ENCODE measurements around the gene OGFR. TPM values are rescaled to one million over a fixed set of nuclear protein-coding genes. Genes with fewer than 3 reads are reported as not detected.
"Not testable (repeated sequence)": the region's sequence is repeated elsewhere in the genome, so short reads cannot be mapped to it uniquely, and the experiment has no call there.

OGFR gene
- total RNA-seq, 1 donor from 2014 or later, result 79.2 TPM

DNA sequence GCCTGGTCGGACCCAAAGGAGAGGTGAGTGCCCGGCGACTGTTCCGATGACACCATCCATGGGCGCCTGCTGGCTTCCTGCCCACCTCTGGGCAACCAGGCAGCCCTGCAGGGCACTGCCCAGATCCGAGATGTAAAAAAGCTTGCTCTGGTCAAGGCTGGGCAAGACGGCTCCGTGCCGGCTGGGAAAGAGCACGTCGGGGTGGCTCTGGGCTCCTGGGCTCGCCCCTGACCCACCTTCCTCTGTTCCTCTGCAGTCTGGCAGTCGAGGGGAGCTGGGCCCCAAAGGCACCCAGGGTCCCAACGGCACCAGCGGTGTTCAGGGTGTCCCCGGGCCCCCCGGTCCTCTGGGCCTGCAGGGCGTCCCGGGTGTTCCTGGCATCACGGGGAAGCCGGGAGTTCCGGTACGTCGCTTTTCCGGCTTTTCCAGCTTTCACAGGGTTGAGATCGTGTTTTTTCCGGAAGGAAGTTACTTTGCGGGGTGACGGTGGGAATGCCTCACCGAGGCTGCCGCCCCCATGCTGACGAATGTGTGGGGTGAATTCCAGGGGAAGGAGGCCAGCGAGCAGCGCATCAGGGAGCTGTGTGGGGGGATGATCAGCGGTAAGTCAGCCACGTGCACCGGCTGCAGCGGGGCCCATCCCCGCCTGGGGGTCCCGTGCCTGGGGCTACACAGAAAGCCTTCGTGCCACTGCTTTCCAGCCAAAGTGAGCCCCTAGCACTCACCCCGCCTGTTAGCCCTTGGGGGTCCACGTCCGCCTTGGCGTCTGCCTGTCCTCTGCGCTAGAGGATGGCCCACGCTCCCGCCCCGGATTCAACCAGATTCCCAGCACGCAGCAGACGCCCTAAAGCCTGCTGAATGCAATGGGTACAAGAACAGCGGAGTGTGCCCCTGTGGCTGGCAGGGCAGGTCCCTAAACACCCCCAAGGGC, 31.6 kb downstream of the OGFR start:
- intact Hi-C loops (cut with micrococcal nuclease), result no loop called here

DNA sequence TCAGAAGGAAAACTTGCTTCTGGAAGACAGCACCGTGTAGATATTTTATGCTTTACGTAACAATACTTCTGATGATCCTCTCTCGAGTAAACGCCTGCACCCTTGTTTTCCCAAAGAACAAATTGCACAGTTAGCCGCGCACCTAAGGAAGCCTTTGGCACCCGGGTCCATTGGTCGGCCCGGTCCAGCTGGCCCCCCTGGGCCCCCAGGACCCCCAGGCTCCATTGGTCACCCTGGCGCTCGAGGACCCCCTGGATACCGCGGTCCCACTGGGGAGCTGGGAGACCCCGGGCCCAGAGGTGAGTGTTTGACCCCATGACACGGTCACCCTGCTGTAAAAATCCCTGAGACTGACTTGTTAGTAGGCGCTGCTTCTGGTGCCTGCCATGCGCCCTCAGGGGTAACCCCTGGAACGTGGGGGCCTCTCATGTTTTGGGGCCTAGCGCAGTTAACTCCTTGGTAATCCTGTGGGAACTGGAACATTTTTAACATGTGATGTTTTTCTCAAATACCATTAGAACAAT, 32.4 kb downstream of the OGFR start:
- intact Hi-C loops (cut with micrococcal nuclease), result no loop called here

DNA sequence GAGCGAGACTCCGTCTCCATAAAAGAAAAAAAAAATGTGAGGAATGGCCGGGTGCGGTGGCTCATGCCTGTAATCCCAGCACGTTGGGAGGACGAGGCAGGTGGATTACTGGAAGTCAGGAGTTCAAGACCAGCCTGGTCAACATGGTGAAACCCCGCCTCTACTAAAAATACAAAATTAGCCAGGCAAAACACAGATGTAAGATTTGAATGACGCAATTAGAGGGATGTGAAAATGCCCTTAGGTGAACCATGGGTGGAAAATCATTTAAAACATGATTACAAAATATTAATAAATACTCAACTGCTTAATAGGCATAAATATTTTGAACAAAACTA, 33.1 kb downstream of the OGFR start:
- intact Hi-C loops (cut with micrococcal nuclease), result no loop called here

DNA sequence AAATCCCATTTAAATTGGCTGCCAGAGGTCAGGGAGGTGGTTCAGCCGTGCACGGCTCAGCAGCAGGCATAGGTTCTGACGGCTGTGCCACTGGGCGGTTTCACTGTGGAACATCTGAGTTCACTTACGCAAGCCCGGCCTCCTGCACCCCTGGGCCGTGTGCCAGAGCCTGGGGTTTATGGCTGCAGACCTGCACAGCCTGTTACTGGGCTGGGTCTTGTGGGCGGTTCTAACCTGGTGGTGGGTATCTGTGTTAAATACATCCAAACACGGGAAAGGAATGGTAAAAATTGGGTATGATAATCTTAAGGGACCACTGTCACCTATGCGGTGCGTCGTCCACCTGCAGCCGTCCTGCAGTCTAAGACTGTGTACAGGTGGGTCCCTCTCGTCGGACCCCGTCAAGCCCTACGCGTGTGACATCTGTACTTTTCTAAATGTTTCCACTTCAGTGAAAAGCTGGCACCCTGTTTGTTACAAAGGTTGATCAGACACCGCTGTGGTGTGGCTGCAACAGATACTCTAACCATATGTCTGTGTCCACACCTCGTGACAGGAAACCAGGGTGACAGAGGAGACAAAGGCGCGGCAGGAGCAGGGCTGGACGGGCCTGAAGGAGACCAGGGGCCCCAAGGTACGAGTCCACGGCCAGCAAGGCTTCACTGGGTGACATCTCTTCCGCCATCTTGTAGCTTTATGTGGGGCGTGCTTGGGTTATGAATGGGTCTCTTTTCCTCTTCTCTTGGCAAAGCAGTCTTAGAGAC, 33.7 kb downstream of the OGFR start:
- intact Hi-C loops (cut with micrococcal nuclease), result no loop called here

DNA sequence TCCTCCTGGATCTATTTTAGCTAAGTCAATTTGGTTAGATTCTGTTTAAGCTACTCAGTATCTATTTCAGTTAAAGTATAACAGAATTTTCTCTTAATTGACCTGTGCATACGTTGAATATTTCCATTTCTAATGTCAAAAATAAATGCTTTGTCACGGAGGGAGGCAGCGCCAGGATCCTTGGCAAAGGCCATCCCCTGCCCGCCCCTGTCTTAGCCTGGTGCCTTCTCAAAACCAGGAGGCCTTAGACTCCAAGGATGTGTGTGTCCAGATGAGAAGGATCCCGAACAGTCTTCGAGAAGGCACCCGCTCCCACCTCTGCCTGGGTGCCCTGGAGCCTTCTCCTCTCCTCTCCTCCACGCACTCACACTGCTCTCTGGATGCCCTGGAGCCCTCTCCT, 34.6 kb downstream of the OGFR start:
- intact Hi-C loops (cut with micrococcal nuclease), result no loop called here

DNA sequence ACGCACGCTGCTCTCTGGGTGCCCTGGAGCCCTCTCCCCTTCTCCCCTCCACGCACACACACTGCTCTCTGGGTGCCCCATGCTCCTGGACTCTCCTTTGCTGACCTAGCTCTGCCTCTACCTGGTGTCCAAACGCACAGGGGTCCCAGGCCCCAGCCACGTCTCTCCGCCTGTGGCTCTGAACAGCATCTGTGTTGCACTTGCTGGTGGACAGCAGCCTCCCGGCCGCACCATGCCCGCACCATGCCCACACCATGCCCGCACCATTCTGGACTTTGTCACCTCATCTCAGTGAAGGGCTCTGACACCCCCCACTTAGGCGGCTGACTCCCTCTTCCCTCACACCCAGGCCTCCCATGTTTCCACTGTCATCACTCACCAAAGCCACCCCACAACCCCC, 35.2 kb downstream of the OGFR start:
- intact Hi-C loops (cut with micrococcal nuclease), result no loop called here

DNA sequence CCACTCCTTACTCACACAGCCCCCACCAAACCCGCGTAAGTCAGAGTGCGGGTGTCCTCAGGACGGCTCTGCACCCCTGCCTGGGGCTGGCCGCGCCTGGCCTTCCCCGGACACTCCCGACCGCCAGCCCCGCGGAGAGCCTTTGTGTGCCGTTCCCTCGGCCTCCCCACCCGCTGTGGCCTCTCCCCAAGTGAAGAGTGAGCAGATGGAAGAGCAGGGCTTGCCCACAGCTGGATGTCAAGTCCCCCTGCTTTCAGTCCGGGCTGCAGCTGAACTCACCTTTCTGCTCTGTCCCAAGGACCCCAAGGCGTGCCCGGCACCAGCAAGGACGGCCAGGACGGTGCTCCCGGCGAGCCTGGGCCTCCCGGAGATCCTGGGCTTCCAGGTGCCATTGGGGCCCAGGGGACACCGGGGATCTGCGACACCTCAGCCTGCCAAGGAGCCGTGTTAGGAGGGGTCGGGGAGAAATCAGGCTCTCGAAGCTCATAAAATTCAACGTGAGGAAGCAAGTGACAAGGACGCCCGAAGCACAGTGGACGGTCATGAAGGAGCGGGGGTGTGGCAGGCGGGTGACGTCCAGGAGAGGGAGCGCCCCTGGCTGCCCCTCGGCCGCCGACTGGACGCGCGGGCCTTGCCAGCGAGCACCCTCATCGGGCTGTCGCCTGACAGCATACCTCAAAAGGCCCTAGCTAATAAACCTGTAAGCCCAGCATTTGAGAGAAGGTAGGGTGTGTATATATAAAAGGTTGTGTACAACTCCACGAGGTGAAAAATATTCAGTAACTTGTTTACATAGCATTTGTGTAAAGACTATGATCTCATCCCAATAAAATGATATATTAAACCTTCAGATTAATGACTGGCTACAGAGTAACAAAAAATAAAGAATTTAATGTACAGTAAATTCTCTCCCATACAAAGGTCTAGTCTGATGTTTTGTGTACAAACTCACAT, 35.9 kb downstream of the OGFR start:
- intact Hi-C loops (cut with micrococcal nuclease), result no loop called here

DNA sequence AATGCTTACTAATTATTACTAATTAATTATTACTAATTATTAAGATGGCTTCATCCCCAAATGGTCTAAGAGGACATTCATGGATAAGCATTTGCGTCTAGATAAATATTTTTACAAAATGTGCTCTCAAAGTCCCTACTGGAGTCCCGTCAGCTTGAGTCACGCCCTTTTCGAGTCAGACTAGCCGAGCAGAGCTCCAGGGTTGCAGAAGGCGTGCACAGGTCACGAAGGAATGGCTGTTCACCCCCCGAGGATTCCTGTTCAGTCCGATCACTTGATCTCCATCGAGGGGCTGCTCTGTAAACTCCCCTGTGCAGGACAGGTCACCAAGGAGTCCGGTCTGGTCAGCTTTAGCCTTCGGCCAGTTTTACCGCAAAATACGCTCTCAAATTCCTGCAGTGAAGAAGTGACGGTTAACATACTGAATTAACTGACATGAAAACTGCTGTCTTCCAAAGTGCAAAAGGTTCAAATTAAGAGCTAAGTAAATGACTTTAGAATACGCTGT, 37.1 kb downstream of the OGFR start:
- intact Hi-C loops (cut with micrococcal nuclease), result no loop called here

DNA sequence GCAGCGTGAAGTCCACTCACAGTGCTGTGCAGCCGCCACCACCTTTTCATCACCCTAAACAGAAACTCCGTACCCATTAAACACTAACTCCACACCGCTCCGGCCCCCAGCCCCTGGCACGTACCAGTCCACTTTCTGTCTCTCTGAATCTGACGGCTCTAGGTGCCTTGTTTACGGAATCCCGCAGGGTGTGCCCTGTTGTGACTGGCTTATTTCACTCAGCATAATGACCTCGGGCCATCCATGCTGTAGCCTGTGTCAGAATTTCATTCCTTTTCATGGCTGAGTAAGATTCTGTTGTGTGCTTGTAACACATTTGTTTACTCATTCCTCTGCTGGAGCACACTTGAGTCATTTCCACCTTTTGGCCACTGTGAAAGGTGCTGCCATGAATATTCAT, 39.0 kb downstream of the OGFR start:
- intact Hi-C loops (cut with micrococcal nuclease), result no loop called here

DNA sequence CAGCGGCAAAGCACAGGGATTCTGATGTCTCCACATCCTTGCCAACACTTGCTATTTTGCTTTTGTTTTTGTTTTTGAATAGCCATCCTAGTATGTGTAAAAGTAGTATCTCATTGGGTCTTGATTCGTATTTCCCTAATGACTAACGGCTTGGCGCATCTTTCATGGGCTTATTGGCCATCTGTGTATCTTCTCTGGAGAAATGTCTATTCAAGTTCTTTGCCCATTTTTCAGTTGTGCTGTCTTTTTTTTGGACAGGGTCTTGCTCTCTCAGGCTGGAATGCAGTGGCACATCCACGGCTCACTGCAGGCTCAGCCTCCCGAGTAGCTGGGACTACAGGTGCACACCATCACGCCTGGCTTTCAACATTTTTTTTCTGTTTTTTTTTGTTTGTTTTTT, 39.5 kb downstream of the OGFR start:
- intact Hi-C loops (cut with micrococcal nuclease), result no loop called here

DNA sequence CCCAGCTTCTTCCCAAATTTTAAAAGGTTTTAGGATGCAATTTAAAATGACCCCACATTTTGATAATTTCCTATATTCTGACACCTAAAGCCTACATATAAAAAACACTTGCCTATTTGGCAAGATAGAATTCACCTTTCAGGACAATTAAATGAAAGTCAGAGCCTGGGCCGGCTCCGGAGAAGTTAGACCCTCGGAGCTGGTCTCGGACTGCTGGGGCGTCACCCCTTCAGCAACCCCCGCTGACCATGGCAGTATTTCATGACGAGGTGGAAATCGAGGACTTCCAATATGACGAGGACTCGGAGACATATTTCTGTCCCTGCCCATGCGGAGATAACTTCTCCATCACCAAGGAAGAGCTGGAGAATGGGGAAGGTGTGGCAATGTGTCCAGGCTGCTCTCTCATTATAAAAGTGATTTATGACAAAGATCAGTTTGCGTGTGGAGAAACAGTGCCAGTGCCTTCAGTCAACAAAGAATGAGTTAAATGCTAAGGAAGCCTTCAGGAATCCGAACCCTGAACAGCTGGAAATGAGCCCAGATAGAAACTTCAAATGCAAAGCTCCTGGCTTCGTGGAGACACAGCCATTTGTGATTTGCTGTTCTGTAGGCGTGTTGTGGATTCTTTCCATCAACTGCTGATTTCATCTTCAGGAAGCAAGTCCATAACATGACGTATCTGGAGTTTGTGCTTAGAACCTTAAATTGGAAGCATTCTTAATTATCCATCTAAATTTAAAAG, 41.0 kb downstream of the OGFR start:
- intact Hi-C loops (cut with micrococcal nuclease), result no loop called here

DNA sequence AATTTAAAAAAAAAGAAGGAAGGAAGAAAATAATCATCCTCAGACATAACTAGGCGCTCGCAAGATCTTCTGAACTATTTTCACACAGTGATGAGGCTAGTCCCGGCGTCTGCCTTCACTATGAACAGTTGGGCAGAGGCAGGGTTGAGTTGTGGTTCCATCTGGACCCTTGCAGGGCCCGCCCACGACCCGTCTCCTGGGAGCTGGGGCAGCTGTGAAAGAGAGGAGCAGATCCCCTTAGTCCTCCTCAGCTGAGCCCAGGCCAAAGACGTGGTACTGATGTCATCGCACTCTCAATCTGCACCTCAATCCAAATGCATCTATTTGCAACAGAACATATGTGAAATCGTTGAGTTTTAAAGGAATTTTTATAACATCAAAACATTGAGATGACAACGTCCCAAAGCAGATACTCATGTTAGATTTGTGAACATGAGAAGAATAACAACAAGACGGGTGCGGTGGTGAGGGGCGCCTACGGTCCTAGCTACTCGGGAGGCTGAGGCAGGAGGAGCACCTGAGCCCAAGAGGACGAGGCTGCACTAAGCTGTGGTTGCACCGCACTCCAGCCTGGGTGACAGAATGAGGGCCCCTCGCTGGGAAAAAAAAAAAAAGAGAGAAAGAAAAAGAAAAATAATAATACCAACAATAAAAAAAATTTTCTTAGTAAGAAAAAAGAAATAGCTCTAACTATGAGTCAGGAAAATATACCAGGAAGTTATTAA, 41.7 kb downstream of the OGFR start:
- intact Hi-C loops (cut with micrococcal nuclease), result no loop called here

DNA sequence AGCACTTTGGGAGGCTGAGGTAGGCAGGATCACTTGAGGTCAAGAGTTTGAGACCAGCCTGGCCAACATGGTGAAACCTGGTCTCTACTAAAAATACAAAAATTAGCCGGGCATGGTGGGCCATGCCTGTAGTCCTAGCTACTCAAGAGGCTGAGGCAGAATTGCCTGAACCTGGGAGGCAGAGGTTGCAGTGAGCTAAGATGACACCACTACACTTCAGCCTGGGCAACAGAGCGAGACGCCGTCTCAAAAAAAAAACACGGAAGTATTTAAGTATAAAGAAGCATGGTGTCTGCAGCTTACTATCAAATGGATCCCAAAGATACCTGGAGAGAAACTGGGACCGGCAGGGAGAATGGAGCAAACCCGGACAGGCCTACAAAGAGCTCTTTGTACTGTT, 44.3 kb downstream of the OGFR start:
- intact Hi-C loops (cut with micrococcal nuclease), result not testable (repeated sequence)

DNA sequence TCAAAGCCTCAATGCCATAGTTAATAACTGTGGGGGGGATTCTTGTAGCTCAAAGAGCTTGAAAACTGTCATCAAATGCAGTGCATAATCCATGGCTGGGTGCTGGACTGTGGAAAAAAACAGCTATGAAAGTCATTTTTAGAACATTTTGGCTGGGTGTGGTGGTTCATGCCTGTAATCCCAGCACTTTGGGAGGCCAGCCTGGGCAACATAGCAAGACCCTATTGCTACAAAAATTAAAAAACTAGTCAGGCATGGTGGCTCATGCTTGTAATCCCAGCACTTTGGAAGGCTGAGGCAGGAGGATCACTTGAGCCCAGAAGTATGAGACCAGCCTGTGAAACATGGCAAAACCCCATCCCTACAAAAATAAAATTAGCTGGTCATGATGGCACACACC, 44.8 kb downstream of the OGFR start:
- intact Hi-C loops (cut with micrococcal nuclease), result no loop called here

DNA sequence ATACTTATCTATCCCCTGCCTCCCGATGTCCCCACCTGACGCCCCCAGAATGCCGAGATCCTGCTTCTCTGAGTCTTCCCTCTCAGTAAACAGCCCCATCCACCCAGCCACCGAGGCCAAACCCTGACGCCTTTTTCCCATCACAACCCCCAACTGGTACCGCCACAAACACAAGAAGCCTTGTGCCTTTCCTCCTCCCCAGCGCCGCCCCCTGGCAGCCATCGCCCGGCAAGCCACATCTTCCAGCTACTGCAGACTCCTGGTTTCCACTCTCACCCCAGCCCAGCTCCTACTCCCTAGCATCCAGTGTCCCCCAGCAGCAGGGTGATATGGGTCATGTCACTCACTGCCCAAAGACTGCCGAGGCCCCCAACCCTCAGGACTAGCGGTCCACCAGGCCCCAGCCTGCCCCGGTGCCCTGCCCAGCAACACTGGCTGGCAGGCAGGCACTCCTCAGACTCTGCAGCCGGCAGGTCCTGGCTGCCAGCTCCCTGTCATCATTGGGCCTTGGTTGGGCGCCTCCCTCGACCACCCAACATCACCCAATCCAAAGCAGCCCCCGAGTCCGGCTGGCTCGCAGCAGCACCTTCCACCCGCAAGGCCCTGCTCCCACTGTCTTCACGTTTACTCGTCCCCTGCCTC, 45.8 kb downstream of the OGFR start:
- intact Hi-C loops (cut with micrococcal nuclease), result no loop called here

DNA sequence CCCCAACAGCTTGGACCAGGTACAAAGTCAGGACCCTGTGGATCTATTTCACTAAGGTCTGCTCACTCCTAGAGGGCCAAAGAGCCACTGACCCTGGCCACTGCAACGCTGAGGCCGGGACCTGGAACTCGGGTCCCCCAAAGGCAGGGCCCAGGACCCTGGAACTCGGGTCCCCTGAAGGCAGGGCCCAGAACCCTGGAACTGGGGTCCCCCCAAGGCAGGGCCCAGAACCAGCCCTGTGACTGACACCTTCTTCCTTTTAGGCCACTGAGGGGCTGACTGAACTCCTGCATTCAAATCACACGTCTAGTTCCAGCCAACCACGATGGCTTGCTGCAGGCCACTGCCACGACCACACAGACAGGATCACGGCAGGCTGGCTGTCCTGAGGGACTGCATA, 47.6 kb downstream of the OGFR start:
- intact Hi-C loops (cut with micrococcal nuclease), result no loop called here

DNA sequence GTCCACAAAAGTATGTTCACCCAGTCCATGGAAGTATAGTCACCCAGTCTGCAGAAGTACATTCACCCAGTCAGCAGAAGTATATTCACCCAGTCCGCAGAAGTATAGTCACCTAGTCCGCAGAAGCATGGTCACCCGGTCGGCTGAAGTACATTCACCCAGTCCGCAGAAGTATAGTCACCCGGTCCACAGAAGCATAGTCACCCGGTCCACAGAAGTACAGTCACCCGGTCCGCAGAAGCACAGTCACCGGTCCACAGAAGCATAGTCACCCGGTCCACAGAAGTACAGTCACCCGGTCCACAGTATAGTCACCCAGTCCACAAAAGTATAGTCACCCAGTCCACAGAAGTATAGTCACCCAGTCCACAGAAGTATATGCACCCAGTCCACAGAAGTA, 48.2 kb downstream of the OGFR start:
- intact Hi-C loops (cut with micrococcal nuclease), result no loop called here

DNA sequence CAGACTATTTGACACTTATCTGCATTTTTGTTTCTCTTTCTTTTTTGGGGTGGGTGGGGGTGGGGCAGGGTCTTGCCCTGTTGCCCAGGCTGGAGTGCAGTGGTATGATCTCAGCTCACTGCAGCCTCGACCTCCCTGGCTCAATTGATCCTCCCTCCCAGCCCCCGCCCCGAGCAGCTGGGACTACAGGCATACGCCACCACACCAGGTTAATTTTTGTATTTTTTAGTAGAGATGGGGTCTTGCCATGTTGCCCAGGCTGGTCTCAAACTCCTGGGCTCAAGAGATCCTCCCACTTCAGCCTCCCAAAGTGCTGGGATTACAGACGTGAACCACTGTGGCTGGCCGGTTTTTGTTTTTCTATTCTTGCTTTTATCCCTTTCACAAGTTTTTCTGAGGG, 48.7 kb downstream of the OGFR start:
- intact Hi-C loops (cut with micrococcal nuclease), result not testable (repeated sequence)

DNA sequence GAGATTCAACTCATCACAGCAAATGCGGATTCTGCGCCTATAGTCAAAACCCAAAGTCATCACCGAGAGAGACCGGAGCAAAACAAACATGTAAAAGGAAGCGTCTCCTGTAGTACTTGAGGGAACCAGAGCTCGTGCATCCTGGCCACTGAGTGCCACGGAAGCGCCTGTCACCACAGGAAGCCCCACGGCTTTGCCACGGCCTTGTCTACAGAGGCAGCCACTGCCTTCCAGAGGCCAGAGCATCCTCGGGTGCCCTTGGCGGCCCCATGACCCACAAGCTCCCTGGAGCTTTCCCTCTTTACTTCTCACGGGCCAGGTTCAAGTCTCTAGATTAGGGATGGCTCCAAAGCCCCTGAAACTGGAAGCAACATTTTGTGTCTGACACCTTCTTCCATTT, 49.5 kb downstream of the OGFR start:
- intact Hi-C loops (cut with micrococcal nuclease), result no loop called here

All from T-helper 2 cell treated with Interferon-gamma antibody and Interleukin-4, amounts not matched to agents 100 ng/mL and 5 ng/mL, for 36 hours (primary cell).